HT-29 (cell line): ENCODE results near the gene TNFRSF18. TPM values are rescaled to one million over a fixed set of nuclear protein-coding genes. Genes with fewer than 3 reads are reported as not detected.
A peak's percentile ranks its signal among the peaks of the same experiment; 100 is the strongest.
"Not testable (repeated sequence)": the region's sequence is repeated elsewhere in the genome, so short reads cannot be mapped to it uniquely, and the experiment has no call there.

Source experiments
- DNase-seq: peaks from one replicate; pipeline ENCODE4 v3.0.0-alpha.2; 2015; ENCODE audit warnings: low spot score
- total RNA-seq: library from RNA; depleted of rRNA; stranded (reverse); fragments of >200 nt; shearing (Covaris generic); gene quantifications from 2 replicates; pipeline ENCODE4 v1.2.3, GENCODE V29; 2014

The TNFRSF18 gene
- total RNA-seq, 1 experiment from 2014 or later = not detected

- no peak for DNase-seq
Measured at GRCh38 chr1:1179346-1179982, 26.9 kb downstream of the TNFRSF18 start.

DNA sequence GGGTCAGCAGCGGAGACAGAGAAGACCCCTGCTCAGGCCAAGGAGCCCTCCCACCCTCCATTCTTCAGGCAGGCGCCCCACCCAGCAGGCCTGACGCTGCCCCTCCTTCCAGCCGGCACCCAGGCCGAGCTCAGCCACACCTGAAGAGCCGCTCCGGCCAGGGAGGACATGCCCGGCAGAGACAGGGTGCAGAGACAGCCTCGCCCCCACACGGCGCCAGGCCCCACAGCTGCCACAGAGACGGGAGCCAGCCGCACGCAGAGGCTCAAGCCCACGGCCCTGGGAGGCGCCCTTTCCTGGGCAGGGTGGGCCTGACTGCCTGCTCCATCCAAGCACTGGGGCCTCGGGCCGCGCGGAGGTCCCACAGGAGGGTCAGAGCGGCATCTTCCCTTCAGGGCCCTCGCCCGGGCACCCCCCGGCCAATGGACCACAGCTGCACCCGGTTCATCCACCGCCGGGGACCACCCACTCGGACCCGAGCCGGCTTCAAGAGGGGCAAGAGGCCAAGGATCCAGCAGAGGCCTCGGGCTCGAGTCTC lies 27.5 kb downstream of the TNFRSF18 start:
- DNase-seq = no peak

GRCh38 chr1:1177452-1178206 lies 28.8 kb downstream of the TNFRSF18 start:
- no peak for DNase-seq

GRCh38 chr1:1176931-1177330 lies 29.5 kb downstream of the TNFRSF18 start:
- DNase-seq = no peak

- not testable (repeated sequence) for DNase-seq
Measured at GRCh38 chr1:1176063-1176761, 30.2 kb downstream of the TNFRSF18 start.

DNA sequence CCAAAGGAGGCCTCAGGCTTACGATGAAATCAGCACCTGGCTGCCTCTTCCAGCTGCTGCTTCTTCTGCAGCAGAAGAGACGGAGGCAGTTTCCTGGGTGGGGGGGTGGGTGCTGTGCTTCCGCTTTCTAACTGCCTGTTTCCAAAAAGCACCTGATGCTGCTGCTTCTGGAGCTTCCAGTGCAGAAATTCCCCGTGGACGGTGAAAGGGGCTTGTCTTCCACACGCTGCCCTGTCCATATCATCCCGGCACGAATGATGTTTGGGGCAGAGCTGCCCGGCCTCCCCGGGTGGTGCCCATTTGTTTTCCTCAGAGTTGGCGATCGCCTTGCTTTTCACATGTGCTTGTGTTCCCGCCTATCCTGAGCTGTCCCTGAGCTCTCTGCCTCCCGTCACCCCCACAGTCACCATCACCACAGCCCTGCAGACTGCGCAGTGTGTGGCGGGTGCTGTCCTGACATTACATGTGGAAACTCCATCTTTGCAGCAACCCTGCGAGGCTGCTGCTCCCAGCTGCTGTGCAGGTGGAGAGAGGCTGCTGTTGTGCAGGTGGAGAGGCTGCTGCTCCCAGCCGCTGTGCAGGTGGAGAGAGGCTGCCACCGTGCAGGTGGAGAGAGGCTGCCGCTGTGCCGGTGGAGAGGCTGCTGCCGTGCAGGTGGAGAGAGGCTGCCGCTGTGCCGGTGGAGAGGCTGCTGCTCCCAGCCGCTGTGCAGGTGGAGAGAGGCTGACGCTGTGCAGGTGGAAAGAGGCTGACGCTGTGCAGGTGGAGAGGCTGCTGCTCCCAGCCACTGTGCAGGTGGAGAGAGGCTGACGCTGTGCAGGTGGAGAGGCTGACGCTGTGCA lies 30.9 kb downstream of the TNFRSF18 start:
- no peak for DNase-seq

DNA sequence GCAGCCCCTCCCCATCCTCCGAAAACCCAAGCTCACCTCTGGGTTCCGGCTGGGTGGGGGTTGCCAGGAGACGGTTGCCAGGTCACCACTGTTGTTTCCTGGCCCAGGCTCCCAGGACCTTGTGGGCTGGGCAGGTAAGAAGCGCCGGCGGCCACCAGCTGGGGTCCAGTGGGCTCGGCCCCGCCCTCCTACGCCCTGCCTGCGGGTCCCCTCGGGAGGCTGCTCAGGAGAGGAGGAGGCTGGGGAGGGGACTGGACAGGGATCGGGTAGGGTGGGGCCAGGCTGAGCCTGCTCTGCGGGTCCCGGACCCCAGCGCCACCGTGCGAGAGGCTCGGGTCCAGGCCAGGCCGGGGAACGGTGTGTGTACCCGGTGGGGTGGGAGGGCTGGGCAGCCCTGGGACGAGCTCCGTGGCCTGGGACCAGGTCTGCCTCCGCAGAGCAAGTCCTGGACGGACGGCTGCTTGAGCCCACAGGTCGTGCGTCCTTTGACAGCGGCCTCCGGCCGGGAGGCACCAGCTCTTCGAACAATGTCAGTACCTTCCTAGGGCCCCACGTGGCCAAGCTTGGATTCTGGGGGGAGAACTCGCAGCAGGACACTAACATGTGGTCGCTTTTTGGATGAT lies 32.5 kb downstream of the TNFRSF18 start, which contains the start of gene TTLL10:
TTLL10 (plus strand) TSS at position 88 of the 623 bp plus-strand sequence. CDS start 5,336 bp downstream, outside the sequence.
- peak; percentile 54 for DNase-seq

DNA sequence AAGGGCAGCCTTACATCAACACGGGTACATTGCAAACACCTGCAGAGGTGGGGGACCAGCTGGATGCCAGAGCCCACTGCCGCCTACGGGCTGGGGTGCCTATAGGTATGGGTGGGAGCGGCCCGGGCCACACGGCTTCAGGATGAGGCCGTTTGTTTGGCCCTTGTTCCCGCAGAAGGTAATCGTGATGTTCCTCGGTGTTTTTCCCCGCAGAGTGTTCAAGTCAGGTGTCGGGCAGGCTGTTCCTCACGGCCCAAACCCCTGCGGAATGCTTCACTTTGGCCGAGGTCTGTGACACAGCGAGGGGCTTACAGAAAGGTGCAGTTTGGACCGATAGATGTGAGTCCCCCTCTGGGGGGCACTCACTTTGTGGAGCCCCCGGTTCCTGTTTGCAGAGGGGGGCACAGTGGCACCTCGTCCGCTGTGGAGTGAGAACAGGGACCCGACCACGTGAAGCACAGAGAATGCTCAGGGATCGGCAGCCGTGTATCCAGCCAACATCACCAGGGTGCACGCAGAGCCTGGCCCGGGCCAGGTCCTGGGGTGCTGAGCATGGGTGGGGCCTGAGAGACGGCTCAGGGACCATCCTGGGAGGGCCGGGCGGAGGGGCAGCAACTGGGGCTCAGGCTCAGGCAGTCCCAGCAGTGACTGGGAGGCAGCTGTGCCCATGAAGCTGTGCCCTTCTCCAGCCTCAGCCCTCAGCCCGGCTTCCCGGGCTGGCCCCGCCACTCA lies 33.2 kb downstream of the TNFRSF18 start:
- DNase-seq = no peak

DNA sequence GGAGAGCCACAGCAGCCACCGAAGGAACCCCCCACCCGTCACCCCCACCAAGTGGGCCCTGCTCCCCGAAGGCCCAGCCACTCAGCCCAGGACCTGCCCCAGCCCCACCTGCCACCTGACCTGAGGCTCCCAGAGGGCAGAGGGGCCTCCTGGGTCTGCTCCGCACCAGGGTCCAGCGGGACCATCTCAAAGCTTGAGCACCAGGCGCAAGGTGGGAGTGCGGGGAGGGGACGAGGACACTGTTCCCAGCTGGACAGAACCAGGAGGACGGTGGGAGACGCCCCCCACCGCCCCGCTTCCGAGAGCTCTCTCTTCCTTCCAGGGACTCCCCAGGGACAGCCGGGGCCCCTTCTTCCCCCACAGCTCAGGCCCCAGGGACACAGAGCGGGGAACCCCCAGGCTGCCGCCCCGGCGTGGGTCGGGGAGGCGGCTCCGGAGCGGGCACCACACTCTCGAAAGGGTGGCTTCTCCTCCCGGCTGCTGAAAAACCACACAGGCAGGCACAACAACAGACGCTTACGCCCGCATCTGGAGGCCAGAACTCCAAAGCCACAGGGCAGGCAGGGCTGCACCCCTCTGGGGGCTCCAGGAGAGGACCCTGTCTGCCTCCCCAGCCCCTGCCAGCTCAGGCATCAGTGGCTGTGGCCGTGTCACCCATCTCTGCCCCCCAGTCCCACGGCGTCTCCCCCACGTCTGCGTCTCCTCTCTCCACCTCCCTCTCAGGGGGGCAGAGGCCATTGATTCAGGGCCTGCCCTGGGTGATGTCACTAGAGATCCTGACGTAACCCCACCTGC lies 34.6 kb downstream of the TNFRSF18 start:
- DNase-seq = peak; percentile 57

DNA sequence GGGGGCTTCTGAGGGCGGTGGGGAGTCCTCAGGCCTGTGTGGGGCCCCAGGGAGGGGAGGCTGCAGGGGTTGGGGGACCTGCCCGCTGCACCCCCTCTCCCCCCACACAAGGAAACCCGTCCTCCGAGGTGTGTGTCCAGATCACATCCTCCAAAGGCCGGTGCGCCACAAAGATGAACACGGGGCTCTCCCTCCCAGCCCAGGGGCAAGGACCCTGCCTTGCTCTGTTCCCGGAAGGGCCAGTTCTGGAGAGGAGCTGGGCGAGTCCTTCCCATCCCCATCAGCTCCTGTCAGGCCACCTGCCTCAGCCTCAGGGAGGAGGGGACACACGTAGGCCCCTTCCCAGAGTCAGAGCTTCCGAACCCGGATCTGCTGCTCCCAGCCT lies 35.2 kb downstream of the TNFRSF18 start:
- DNase-seq = no peak

GRCh38 chr1:1170215-1171091 lies 35.9 kb downstream of the TNFRSF18 start:
- DNase-seq = peak; percentile 47

- DNase-seq = peak; percentile 47
Measured at GRCh38 chr1:1169429-1170214, 36.8 kb downstream of the TNFRSF18 start.

DNA sequence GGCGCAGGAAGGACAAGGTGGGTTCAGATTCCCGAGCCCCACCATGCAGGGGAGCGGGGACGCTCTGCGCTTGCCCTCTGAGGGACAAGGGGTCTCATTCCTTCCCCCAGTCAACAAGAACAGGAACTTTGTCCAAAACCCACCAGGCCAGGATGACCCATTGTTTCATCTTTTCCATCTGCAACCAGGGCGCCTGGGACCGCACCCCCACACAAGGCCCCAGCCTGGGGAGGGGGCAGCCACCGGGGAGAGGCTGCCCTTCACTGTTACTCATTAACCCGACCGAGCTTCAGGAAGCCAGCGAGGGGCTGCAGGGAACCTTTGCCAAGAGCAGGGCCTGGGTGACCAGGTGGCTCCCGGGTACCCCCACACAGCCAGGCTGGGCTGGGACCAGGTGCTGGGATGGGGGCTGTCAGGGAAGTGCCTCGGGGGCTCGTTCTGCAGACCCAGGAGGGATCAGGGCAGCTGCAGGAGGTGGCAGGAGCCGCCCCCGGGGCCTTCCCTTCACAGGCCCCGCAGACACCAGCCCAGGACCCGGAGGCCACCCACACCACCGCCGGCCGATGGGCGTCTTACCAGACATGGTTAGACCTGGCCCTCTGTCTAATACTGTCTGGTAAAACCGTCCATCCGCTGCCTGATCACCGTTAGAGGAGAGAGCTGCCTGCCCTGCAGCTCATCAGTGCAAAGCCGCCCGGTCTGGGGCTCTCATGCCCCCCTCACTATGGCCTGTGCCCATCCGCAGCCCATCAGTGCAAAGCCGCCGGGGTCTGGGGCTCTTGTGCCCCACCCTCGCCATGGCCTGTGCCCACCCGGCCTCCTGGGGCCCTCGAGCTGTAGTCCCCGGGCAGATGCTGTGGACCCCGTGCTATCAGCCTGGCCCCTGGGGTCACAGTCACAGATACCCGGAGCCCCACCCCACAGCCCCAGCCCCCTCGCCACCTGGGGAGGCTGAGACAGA lies 37.7 kb downstream of the TNFRSF18 start:
- peak; percentile 48 for DNase-seq

- peak; percentile 21 for DNase-seq
Measured at GRCh38 chr1:1167841-1168450, 38.4 kb downstream of the TNFRSF18 start.

DNA sequence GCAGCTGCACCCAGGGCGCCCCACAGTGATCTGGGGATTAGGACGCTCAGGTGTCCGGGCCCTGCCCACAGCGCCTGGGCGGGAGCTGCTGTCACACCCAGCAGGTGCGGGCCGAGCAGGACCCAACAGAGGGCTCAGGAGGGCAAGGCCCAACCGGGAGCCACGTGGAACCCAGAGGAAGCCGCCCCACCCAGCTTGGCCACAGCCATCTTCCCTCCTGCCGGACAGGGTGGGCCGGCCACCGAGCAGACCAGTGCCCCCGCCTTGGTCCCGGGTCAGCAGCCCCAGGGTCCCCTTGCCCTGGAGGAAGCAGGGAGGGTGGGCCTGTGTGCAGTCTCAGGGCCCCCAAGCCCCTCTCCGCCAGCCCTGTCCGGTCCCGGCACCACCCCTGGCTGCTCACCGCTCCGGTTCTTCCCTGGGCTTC lies 39.0 kb downstream of the TNFRSF18 start:
- DNase-seq = peak; percentile 72
